ENCODE data around the gene HDGF. TPM values are rescaled to one million over a fixed set of nuclear protein-coding genes. Genes with fewer than 3 reads are reported as not detected.

HDGF gene
- total and polyA plus RNA-seq, 7 experiments from 2014 or later = 25.0 to 224 (median 90.9) TPM

GRCh38 chr1:156777573-156777972 lies 26.1 kb upstream of the HDGF start:
- Mint-ChIP-seq H3K4me3 (peak overlapping the region in 7 of 10 donors; percentile 1 to 50 (median 12)), H3K27me3 (no peaks in the 10 kb centered on the region), H3K36me3 (peaks cover 8 to 32% (median 18%) of the 10 kb centered on the region in 5 donors), H3K27ac (peak overlapping the region in 8 of 9 donors; percentile 9 to 80 (median 48)), H3K4me1 (peaks cover 36 to 62% (median 57%) of the 10 kb centered on the region in 7 donors), H3K9me3 (no peaks in the 10 kb centered on the region)
- ATAC-seq (no peak), DNase-seq (no peak)
- no peak overlapping the region for H3K4me3 ChIP-seq (ENCODE audit: low read length)
- H3K36me3 ChIP-seq (ENCODE audit: control insufficient read depth in 2 of 3, insufficient read depth in 3 of 3, low read length in 3 of 3) = peaks cover 0 to 21% (median under 1%) of the 10 kb centered on the region in 3 experiments
- H3K27ac ChIP-seq (ENCODE audit: low read depth, low read length) = no peak overlapping the region
- CTCF ChIA-PET = interaction anchor here (1.4 kb wide), 1 partner anchor 51 kb away, joined by 4 read pairs; no protein-coding TSS in a partner anchor
- peaks cover 14 to 20% of the 10 kb centered on the region in 2 donors for H3K4me1 ChIP-seq (ENCODE audit: control insufficient read depth in 2 of 2, insufficient read depth in 2 of 2, low read length in 2 of 2)
- intact Hi-C loops (cut with micrococcal nuclease) = no loop called here
- POLR2A ChIA-PET = no interaction called here
- H3K27me3 ChIP-seq (ENCODE audit: control insufficient read depth in 2 of 2, insufficient read depth in 2 of 2, low read length in 2 of 2) = no peaks in the 10 kb centered on the region
- no peaks in the 10 kb centered on the region for H3K9me3 ChIP-seq (ENCODE audit: control insufficient read depth in 2 of 3, low read length in 3 of 3)

- no peak overlapping the region for H3K4me3 ChIP-seq (ENCODE audit: low read length)
- H3K4me1 ChIP-seq (ENCODE audit: control insufficient read depth in 2 of 2, insufficient read depth in 2 of 2, low read length in 2 of 2) = peaks cover 20% of the 10 kb centered on the region in 2 donors
- ChIA-PET CTCF (interaction anchor here (0.7 to 1.4 kb wide), 3 partner anchors 20 to 51 kb away, joined by 3 to 4 read pairs (median 3); partner anchors contain the start of gene HDGF), POLR2A (no interaction called here)
- DNase-seq (no peak), ATAC-seq (no peak)
- intact Hi-C loops (cut with micrococcal nuclease) = no loop called here
- no peaks in the 10 kb centered on the region for H3K27me3 ChIP-seq (ENCODE audit: control insufficient read depth in 2 of 2, insufficient read depth in 2 of 2, low read length in 2 of 2)
- Mint-ChIP-seq H3K4me1 (peaks cover 36 to 64% (median 61%) of the 10 kb centered on the region in 7 donors), H3K27ac (peak overlapping the region in 6 of 9 donors; percentile 7 to 62 (median 40)), H3K4me3 (peak overlapping the region in 3 of 10 donors; percentile 0 to 50 (median 30)), H3K27me3 (no peaks in the 10 kb centered on the region), H3K36me3 (peaks cover 10 to 31% (median 12%) of the 10 kb centered on the region in 5 donors), H3K9me3 (no peaks in the 10 kb centered on the region)
- no peaks in the 10 kb centered on the region for H3K9me3 ChIP-seq (ENCODE audit: control insufficient read depth in 2 of 3, low read length in 3 of 3)
- peaks cover 0 to 21% (median 4%) of the 10 kb centered on the region in 3 experiments for H3K36me3 ChIP-seq (ENCODE audit: control insufficient read depth in 2 of 3, insufficient read depth in 3 of 3, low read length in 3 of 3)
- H3K27ac ChIP-seq (ENCODE audit: low read depth, low read length) = no peak overlapping the region
Observed at GRCh38 chr1:156776942-156777341, 25.5 kb upstream of the HDGF start.

GRCh38 chr1:156775799-156776198 lies 24.3 kb upstream of the HDGF start:
- Mint-ChIP-seq H3K27ac (peak overlapping the region in 2 of 9 donors; percentile 6 to 52), H3K4me1 (peaks cover 33 to 62% (median 59%) of the 10 kb centered on the region in 7 donors), H3K36me3 (peaks cover 7 to 29% (median 10%) of the 10 kb centered on the region in 5 donors), H3K27me3 (no peaks in the 10 kb centered on the region), H3K4me3 (peak overlapping the region in 2 of 10 donors; percentile 23 to 31), H3K9me3 (peaks cover 0 to 1% (median 0%) of the 10 kb centered on the region in 11 donors)
- Histone ChIP-seq H3K4me3 (ENCODE audit: low read length) (no peak overlapping the region), H3K27ac (ENCODE audit: low read depth, low read length) (peak overlapping the region; percentile 21), H3K36me3 (ENCODE audit: control insufficient read depth in 2 of 3, insufficient read depth in 3 of 3, low read length in 3 of 3) (peaks cover 0 to 19% (median 4%) of the 10 kb centered on the region in 3 experiments), H3K27me3 (ENCODE audit: control insufficient read depth in 2 of 2, insufficient read depth in 2 of 2, low read length in 2 of 2) (no peaks in the 10 kb centered on the region), H3K4me1 (ENCODE audit: control insufficient read depth in 2 of 2, insufficient read depth in 2 of 2, low read length in 2 of 2) (peaks cover 20 to 23% of the 10 kb centered on the region in 2 donors), H3K9me3 (ENCODE audit: control insufficient read depth in 2 of 3, low read length in 3 of 3) (no peaks in the 10 kb centered on the region)
- DNase-seq (no peak), ATAC-seq (no peak)
- POLR2A ChIA-PET = no interaction called here
- CTCF ChIA-PET = interaction anchor here (0.9 kb wide), 2 partner anchors 21 to 193 kb away, joined by 3 to 4 read pairs; no protein-coding TSS in a partner anchor
- intact Hi-C loops (cut with micrococcal nuclease) = no loop called here

GRCh38 chr1:156773607-156774006 lies 22.1 kb upstream of the HDGF start:
- no peak for DNase-seq
- POLR2A ChIA-PET = no interaction called here
- no peak overlapping the region for H3K27ac ChIP-seq (ENCODE audit: low read depth, low read length)
- H3K9me3 Mint-ChIP-seq = peaks cover 0 to 1% (median 0%) of the 10 kb centered on the region in 11 donors
- peaks cover 49 to 83% (median 78%) of the 10 kb centered on the region in 7 donors for H3K4me1 Mint-ChIP-seq
- H3K36me3 ChIP-seq (ENCODE audit: control insufficient read depth in 2 of 3, insufficient read depth in 3 of 3, low read length in 3 of 3) = peaks cover 0 to 23% (median 4%) of the 10 kb centered on the region in 3 experiments
- peaks cover 10 to 40% (median 19%) of the 10 kb centered on the region in 5 donors for H3K36me3 Mint-ChIP-seq
- H3K4me3 Mint-ChIP-seq = peak overlapping the region in 2 of 10 donors; percentile 33 to 38
- ATAC-seq = no peak
- H3K9me3 ChIP-seq (ENCODE audit: control insufficient read depth in 2 of 3, low read length in 3 of 3) = no peaks in the 10 kb centered on the region
- no peaks in the 10 kb centered on the region for H3K27me3 Mint-ChIP-seq
- no peaks in the 10 kb centered on the region for H3K27me3 ChIP-seq (ENCODE audit: control insufficient read depth in 2 of 2, insufficient read depth in 2 of 2, low read length in 2 of 2)
- peaks cover 26 to 38% of the 10 kb centered on the region in 2 donors for H3K4me1 ChIP-seq (ENCODE audit: control insufficient read depth in 2 of 2, insufficient read depth in 2 of 2, low read length in 2 of 2)
- intact Hi-C loops (cut with micrococcal nuclease) = no loop called here
- H3K4me3 ChIP-seq (ENCODE audit: low read length) = no peak overlapping the region
- H3K27ac Mint-ChIP-seq = peak overlapping the region in 2 of 9 donors; percentile 5 to 16
- CTCF ChIA-PET = no interaction called here

GRCh38 chr1:156772728-156773497 lies 21.4 kb upstream of the HDGF start:
- POLR2A ChIA-PET = no interaction called here
- intact Hi-C loops (cut with micrococcal nuclease) = no loop called here

GRCh38 chr1:156772222-156772621 lies 20.7 kb upstream of the HDGF start:
- Histone ChIP-seq H3K27me3 (ENCODE audit: control insufficient read depth in 2 of 2, insufficient read depth in 2 of 2, low read length in 2 of 2) (no peaks in the 10 kb centered on the region), H3K9me3 (ENCODE audit: control insufficient read depth in 2 of 3, low read length in 3 of 3) (no peaks in the 10 kb centered on the region), H3K4me1 (ENCODE audit: control insufficient read depth in 2 of 2, insufficient read depth in 2 of 2, low read length in 2 of 2) (peaks cover 28 to 45% of the 10 kb centered on the region in 2 donors), H3K4me3 (ENCODE audit: low read length) (no peak overlapping the region), H3K27ac (ENCODE audit: low read depth, low read length) (no peak overlapping the region), H3K36me3 (ENCODE audit: control insufficient read depth in 2 of 3, insufficient read depth in 3 of 3, low read length in 3 of 3) (peaks cover 0 to 30% (median 4%) of the 10 kb centered on the region in 3 experiments)
- Mint-ChIP-seq H3K4me1 (peaks cover 44 to 74% (median 68%) of the 10 kb centered on the region in 7 donors), H3K27me3 (no peaks in the 10 kb centered on the region), H3K9me3 (peaks cover 0 to 1% (median 0%) of the 10 kb centered on the region in 11 donors), H3K36me3 (peaks cover 10 to 40% (median 21%) of the 10 kb centered on the region in 5 donors), H3K4me3 (peak overlapping the region in 1 of 10 donors; percentile 38), H3K27ac (no peak overlapping the region)
- intact Hi-C loops (cut with micrococcal nuclease) = no loop called here
- ChIA-PET CTCF (interaction anchor here (0.7 to 2.0 kb wide), 3 partner anchors 46 to 116 kb away, joined by 3 to 6 read pairs (median 4); no protein-coding TSS in a partner anchor), POLR2A (no interaction called here)
- ATAC-seq = no peak
- no peak for DNase-seq

More at GRCh38 chr1:156772728-156773497, 21.4 kb upstream of the HDGF start:
- Histone ChIP-seq H3K27ac (ENCODE audit: low read depth, low read length) (no peak overlapping the region), H3K9me3 (ENCODE audit: control insufficient read depth in 2 of 3, low read length in 3 of 3) (no peaks in the 10 kb centered on the region), H3K36me3 (ENCODE audit: control insufficient read depth in 2 of 3, insufficient read depth in 3 of 3, low read length in 3 of 3) (peaks cover 0 to 24% (median 4%) of the 10 kb centered on the region in 3 experiments), H3K4me3 (ENCODE audit: low read length) (no peak overlapping the region), H3K4me1 (ENCODE audit: control insufficient read depth in 2 of 2, insufficient read depth in 2 of 2, low read length in 2 of 2) (peaks cover 32 to 45% of the 10 kb centered on the region in 2 donors), H3K27me3 (ENCODE audit: control insufficient read depth in 2 of 2, insufficient read depth in 2 of 2, low read length in 2 of 2) (no peaks in the 10 kb centered on the region)
- H3K27ac Mint-ChIP-seq = peak overlapping the region in 2 of 9 donors; percentile 15 to 21
- H3K4me3 Mint-ChIP-seq = peak overlapping the region in 3 of 10 donors; percentile 9 to 38 (median 33)
- DNase-seq (no peak), ATAC-seq (no peak)
- H3K9me3 Mint-ChIP-seq = peaks cover 0 to 1% (median 0%) of the 10 kb centered on the region in 11 donors
- H3K36me3 Mint-ChIP-seq = peaks cover 10 to 40% (median 21%) of the 10 kb centered on the region in 5 donors
- CTCF ChIA-PET = interaction anchor here (0.8 kb wide), 1 partner anchor 45 kb away, joined by 3 read pairs; the partner anchor contains the start of genes ISG20L2 and METTL25B
- H3K4me1 Mint-ChIP-seq = peaks cover 50 to 81% (median 75%) of the 10 kb centered on the region in 7 donors
- H3K27me3 Mint-ChIP-seq = no peaks in the 10 kb centered on the region

All from naive thymus-derived CD4-positive, alpha-beta T cell (primary cell).